HG02973 (cell line): ENCODE results near the gene IL1RAPL2.
"Not testable (repeated sequence)": the region's sequence is repeated elsewhere in the genome, so short reads cannot be mapped to it uniquely, and the experiment has no call there.

Source experiments
- ATAC-seq: cut with Tn5 transposase; IDR thresholded peaks from one replicate; pipeline ENCODE4 v1.9.1; 2021; ENCODE audit warnings: moderate library complexity; ENCODE audit not compliant: unreplicated experiment

IL1RAPL2 gene

GRCh38 chrX:105662248-105662647 is 1096.2 kb downstream of the IL1RAPL2 start:
- ATAC-seq, result no peak

GRCh38 chrX:105664243-105664642 is 1098.2 kb downstream of the IL1RAPL2 start:
- no peak for ATAC-seq

GRCh38 chrX:105684288-105684687 is 1118.3 kb downstream of the IL1RAPL2 start:
- not testable (repeated sequence) for ATAC-seq

- no peak for ATAC-seq
Measured at GRCh38 chrX:105694839-105695238, 1128.8 kb downstream of the IL1RAPL2 start.

- no peak for ATAC-seq
Measured at GRCh38 chrX:105695451-105695850, 1129.5 kb downstream of the IL1RAPL2 start.

- ATAC-seq, result no peak
Measured at GRCh38 chrX:105696870-105697269, 1130.9 kb downstream of the IL1RAPL2 start.

- ATAC-seq, result no peak
Measured at GRCh38 chrX:105697984-105698781, 1132.2 kb downstream of the IL1RAPL2 start.

- ATAC-seq, result no peak
Measured at GRCh38 chrX:105700331-105700730, 1134.3 kb downstream of the IL1RAPL2 start.

- ATAC-seq, result no peak
Measured at GRCh38 chrX:105701310-105702052, 1135.5 kb downstream of the IL1RAPL2 start.

GRCh38 chrX:105703876-105704275 is 1137.9 kb downstream of the IL1RAPL2 start:
- no peak for ATAC-seq

GRCh38 chrX:105706041-105706440 is 1140.0 kb downstream of the IL1RAPL2 start:
- ATAC-seq, result no peak

GRCh38 chrX:105711805-105712204 is 1145.8 kb downstream of the IL1RAPL2 start:
- no peak for ATAC-seq

GRCh38 chrX:105715746-105716145 is 1149.7 kb downstream of the IL1RAPL2 start:
- ATAC-seq, result no peak

- no peak for ATAC-seq
Measured at GRCh38 chrX:105723966-105724735, 1158.2 kb downstream of the IL1RAPL2 start.

GRCh38 chrX:105725228-105725627 is 1159.2 kb downstream of the IL1RAPL2 start:
- ATAC-seq, result no peak

GRCh38 chrX:105738162-105738561 is 1172.2 kb downstream of the IL1RAPL2 start:
- ATAC-seq, result no peak

GRCh38 chrX:105744291-105744690 is 1178.3 kb downstream of the IL1RAPL2 start:
- no peak for ATAC-seq

- ATAC-seq, result no peak
Measured at GRCh38 chrX:105744946-105745345, 1178.9 kb downstream of the IL1RAPL2 start.

GRCh38 chrX:105745863-105746262 is 1179.9 kb downstream of the IL1RAPL2 start:
- ATAC-seq, result no peak

- ATAC-seq, result no peak
Measured at GRCh38 chrX:105752338-105752956, 1186.4 kb downstream of the IL1RAPL2 start.

GRCh38 chrX:105753411-105753810 is 1187.4 kb downstream of the IL1RAPL2 start:
- no peak for ATAC-seq
